GM21367 (cell line): ENCODE measurements around the gene RC3H2.

Source experiments
- ATAC-seq: cut with Tn5 transposase; IDR thresholded peaks from one replicate; pipeline ENCODE4 v1.9.1; 2021; ENCODE audit not compliant: unreplicated experiment

RC3H2 gene

DNA sequence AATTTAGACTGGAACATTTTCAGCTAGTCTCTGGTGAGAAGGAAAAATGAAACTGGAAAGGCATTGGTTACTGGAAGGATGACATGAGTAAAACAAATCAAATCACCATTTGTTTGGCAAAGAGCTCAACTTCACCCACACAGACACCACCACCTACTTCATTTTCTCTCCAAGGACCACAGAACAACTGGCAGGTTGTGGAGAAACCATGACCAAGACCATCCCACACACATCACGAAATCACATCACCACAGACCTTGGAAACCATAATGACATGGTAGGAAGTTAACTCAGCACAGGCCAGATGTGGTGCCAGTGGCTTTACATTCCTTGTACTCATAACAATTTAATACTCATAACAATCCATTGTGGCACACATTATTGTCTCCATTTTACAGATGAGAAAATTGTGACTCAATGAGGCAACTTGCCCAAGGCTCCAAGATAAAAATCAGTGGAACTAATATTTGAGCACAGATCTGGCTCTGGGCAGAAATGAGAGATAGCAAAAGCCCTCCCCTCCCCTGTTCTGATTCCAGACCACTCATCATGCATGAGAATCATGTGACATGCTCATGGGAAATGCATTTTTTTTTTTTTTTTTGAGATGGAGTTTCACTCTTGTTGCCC, 97.8 kb downstream of the RC3H2 start:
- ATAC-seq = no peak

DNA sequence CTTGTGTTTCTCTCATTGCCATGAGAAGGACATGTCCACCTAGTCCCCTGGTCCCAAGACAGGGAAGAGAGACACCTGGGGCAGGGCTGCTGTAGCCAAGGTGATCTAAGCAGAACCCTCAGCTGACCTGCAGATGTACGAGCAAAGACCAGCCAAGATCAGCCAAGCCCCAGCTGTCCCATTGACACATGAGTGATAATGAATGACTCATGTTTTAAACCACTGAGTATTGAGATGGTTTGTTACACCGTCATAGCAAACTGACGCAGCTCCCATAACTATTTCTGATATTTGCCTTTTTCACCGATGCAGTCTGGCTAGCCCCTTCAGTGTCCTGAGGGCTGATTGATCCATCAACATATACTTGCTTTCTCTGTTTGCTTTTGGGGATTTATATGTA, 98.5 kb downstream of the RC3H2 start:
- ATAC-seq = no peak

DNA sequence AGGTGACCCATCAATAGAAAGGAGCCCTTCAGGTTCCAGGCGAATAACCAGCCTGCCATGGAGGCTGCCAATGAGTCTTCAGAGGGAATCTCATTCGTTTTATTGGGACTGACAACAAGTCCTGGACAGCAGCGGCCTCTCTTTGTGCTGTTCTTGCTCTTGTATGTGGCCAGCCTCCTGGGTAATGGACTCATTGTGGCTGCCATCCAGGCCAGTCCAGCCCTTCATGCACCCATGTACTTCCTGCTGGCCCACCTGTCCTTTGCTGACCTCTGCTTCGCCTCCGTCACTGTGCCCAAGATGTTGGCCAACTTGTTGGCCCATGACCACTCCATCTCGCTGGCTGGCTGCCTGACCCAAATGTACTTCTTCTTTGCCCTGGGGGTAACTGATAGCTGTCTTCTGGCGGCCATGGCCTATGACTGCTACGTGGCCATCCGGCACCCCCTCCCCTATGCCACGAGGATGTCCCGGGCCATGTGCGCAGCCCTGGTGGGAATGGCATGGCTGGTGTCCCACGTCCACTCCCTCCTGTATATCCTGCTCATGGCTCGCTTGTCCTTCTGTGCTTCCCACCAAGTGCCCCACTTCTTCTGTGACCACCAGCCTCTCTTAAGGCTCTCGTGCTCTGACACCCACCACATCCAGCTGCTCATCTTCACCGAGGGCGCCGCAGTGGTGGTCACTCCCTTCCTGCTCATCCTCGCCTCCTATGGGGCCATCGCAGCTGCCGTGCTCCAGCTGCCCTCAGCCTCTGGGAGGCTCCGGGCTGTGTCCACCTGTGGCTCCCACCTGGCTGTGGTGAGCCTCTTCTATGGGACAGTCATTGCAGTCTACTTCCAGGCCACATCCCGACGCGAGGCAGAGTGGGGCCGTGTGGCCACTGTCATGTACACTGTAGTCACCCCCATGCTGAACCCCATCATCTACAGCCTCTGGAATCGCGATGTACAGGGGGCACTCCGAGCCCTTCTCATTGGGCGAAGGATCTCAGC, 104.8 kb downstream of the RC3H2 start, which contains the start of gene OR1K1:
TSS of gene OR1K1 (plus strand) at position 58 of the 995 bp plus-strand sequence. CDS start at position 58, 0 bp downstream.
- no peak for ATAC-seq

DNA sequence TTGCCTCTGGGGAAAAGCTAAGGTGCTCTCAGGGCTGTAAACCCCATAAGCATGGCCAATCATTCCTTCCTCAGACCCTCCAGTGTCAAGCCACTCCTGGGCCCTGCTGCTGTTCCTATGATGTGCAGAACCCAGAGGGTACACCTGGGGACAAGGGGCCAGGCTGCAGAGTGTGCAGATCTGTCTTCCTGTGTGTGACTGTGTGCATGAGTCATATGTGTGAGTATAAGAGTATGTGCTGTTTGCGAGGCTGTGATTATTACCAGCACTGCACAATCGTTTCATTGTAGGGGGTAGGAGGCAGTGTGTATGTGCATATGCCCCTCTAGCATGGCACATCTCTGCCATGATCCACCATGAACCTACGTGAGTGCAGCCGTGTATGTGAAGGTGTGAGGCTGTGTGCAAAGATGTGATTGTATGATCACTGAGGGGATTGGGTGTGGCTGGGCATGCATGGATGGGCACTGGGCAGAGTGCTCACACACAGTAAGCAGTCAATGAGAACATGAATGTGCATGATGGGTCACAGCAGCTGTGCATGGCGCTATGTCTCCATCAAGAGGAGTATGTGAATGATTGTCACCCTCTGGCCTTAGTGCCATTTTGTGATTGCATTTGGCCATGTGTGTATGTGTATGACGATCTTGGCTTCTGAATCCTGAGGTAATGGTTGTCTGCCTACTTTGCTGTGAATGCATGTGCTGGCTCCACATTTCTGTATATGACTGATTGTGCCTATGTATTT, 107.7 kb downstream of the RC3H2 start:
- ATAC-seq = no peak
